SK-N-SH (cell line): Measurements from ENCODE around the gene PARD3. TPM values are rescaled to one million over a fixed set of nuclear protein-coding genes. Genes with fewer than 3 reads are reported as not detected.
A peak's percentile ranks its signal among the peaks of the same experiment; 100 is the strongest.

Source experiments
- ELF1 ChIP-seq: IDR thresholded peaks from 2 replicates; pipeline ENCODE4 v1.4.0; 2012
- EP300 ChIP-seq, 2 experiments: IDR thresholded peaks; 2 replicates each; pipeline versions ENCODE4 v1.4.0 to v1.6.1; 2012; ENCODE audit warnings: borderline replicate concordance in 1 of 2, low read depth in 1 of 2, low read length in 1 of 2
- FOSL2 ChIP-seq: IDR thresholded peaks from 2 replicates; pipeline ENCODE4 v1.4.0; 2012; ENCODE audit warnings: low read depth, mild to moderate bottlenecking, moderate library complexity, borderline replicate concordance
- FOXJ3 ChIP-seq: sonication (generic); formaldehyde crosslinking; IDR thresholded peaks from 2 replicates; pipeline ENCODE4 v1.5.1; 2020; ENCODE audit warnings: mild to moderate bottlenecking, missing genetic modification reagents
- FOXM1 ChIP-seq: IDR thresholded peaks from 2 replicates; pipeline ENCODE4 v1.4.0; 2012; ENCODE audit warnings: low read depth, mild to moderate bottlenecking
- GABPA ChIP-seq: IDR thresholded peaks from 2 replicates; pipeline ENCODE4 v1.4.0; 2012; ENCODE audit warnings: low read depth, mild to moderate bottlenecking
- JUND ChIP-seq: IDR thresholded peaks from 2 replicates; pipeline ENCODE4 v1.4.0; 2012
- MEF2A ChIP-seq: IDR thresholded peaks from 2 replicates; pipeline ENCODE4 v1.4.0; 2012; ENCODE audit warnings: low read depth, borderline replicate concordance
- MXI1 ChIP-seq: IDR thresholded peaks from 2 replicates; pipeline ENCODE4 v1.6.1; 2012; ENCODE audit warnings: mild to moderate bottlenecking, low read depth, low read length, improper control_type of control experiment
- NFIC ChIP-seq: IDR thresholded peaks from 2 replicates; pipeline ENCODE4 v1.4.0; 2012; ENCODE audit warnings: borderline replicate concordance
- POLR2AphosphoS5 ChIP-seq: IDR thresholded peaks from 2 replicates; pipeline ENCODE4 v1.6.1; 2012; ENCODE audit warnings: low read depth, low read length
- RAD21 ChIP-seq: IDR thresholded peaks from 2 replicates; pipeline ENCODE4 v1.6.1; 2012; ENCODE audit warnings: mild to moderate bottlenecking, low read length
- RCOR1 ChIP-seq: fragments of 150-350 bp; IDR thresholded peaks from 2 replicates; pipeline ENCODE4 v1.6.1; 2017; ENCODE audit warnings: antibody characterized with exemption, low read length
- RFX5 ChIP-seq: IDR thresholded peaks from 2 replicates; pipeline ENCODE4 v1.6.1; 2012; ENCODE audit warnings: mild to moderate bottlenecking, improper control_type of control experiment, low read length
- SIN3A ChIP-seq: IDR thresholded peaks from 2 replicates; pipeline ENCODE4 v1.6.1; 2012; ENCODE audit warnings: low read depth, mild to moderate bottlenecking, low read length, moderate library complexity, borderline replicate concordance
- TCF12 ChIP-seq: IDR thresholded peaks from 2 replicates; pipeline ENCODE4 v1.4.0; 2012
- TEAD4 ChIP-seq: IDR thresholded peaks from 2 replicates; pipeline ENCODE4 v1.4.0; 2012; ENCODE audit warnings: mild to moderate bottlenecking, borderline replicate concordance; ENCODE audit not compliant: insufficient read depth
- YY1 ChIP-seq: IDR thresholded peaks from 2 replicates; pipeline ENCODE4 v1.4.0; 2012; ENCODE audit warnings: low read depth, mild to moderate bottlenecking
- polyA plus RNA-seq, 3 experiments: library from polyadenylated mRNA; depleted of rRNA; stranded (reverse); fragments of >200 nt; gene quantifications; 2 replicates each; pipeline ENCODE4 v1.2.3, GENCODE V29; 2012
- TF ChIP-seq, protein P1 (sequence below): IDR thresholded peaks from 2 replicates; pipeline ENCODE4 v1.6.1; 2012; ENCODE audit warnings: mild to moderate bottlenecking, low read depth, low read length, moderate library complexity
- TF ChIP-seq, protein P2 (sequence below): IDR thresholded peaks from 2 replicates; pipeline ENCODE4 v1.4.0; 2012; ENCODE audit warnings: low read depth, borderline replicate concordance
- TF ChIP-seq, protein P3 (sequence below): fragments of 200-600 bp; sonication (generic); IDR thresholded peaks from 2 replicates; pipeline ENCODE4 v1.6.1; 2017; ENCODE audit warnings: antibody characterized with exemption, mild to moderate bottlenecking, moderate library complexity
- TF ChIP-seq, protein P4 (sequence below): IDR thresholded peaks from 2 replicates; pipeline ENCODE4 v1.4.0; 2012; ENCODE audit warnings: low read depth, borderline replicate concordance

Gene PARD3
- polyA plus RNA-seq, 1 of the 3 experiments (the other 2 are of a cell fraction), result 29.4 TPM

DNA sequence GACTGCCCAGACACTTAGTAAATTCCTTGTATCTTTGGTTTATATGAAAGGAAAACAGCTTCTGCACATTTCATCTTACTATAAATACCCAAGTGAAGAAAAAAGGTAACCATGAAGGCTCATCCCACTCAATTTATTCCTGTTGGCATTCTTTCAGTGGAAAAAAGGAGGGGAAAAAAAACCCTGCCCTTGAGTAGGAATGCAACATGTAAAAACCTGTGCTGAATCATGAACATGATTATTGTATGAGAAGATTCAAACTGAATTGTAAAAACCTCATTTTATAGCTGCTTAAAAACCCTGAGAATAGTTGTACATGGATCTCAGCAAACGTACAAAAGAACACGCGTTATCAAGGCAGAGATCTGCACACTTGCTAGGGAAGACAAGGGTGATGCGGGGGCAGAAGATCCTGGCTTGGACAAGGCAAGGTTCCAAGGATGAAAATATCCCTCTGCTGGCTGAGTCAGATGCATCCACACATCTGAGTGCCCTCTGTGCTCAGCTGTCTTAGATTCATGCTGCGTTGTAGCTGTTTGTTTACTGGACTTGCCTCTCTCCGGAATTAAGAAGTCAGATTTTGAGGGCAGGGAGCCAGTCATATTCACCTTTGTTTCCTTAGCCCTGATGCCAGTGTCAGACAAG, 658.2 kb downstream of the PARD3 start (continued):
- TF ChIP-seq, protein P1, sequence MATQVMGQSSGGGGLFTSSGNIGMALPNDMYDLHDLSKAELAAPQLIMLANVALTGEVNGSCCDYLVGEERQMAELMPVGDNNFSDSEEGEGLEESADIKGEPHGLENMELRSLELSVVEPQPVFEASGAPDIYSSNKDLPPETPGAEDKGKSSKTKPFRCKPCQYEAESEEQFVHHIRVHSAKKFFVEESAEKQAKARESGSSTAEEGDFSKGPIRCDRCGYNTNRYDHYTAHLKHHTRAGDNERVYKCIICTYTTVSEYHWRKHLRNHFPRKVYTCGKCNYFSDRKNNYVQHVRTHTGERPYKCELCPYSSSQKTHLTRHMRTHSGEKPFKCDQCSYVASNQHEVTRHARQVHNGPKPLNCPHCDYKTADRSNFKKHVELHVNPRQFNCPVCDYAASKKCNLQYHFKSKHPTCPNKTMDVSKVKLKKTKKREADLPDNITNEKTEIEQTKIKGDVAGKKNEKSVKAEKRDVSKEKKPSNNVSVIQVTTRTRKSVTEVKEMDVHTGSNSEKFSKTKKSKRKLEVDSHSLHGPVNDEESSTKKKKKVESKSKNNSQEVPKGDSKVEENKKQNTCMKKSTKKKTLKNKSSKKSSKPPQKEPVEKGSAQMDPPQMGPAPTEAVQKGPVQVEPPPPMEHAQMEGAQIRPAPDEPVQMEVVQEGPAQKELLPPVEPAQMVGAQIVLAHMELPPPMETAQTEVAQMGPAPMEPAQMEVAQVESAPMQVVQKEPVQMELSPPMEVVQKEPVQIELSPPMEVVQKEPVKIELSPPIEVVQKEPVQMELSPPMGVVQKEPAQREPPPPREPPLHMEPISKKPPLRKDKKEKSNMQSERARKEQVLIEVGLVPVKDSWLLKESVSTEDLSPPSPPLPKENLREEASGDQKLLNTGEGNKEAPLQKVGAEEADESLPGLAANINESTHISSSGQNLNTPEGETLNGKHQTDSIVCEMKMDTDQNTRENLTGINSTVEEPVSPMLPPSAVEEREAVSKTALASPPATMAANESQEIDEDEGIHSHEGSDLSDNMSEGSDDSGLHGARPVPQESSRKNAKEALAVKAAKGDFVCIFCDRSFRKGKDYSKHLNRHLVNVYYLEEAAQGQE, result no peak
- no peak for TF ChIP-seq FOXJ3 (CRISPR knock-in tag)
- TF ChIP-seq MXI1, result no peak
- TF ChIP-seq, protein P2, sequence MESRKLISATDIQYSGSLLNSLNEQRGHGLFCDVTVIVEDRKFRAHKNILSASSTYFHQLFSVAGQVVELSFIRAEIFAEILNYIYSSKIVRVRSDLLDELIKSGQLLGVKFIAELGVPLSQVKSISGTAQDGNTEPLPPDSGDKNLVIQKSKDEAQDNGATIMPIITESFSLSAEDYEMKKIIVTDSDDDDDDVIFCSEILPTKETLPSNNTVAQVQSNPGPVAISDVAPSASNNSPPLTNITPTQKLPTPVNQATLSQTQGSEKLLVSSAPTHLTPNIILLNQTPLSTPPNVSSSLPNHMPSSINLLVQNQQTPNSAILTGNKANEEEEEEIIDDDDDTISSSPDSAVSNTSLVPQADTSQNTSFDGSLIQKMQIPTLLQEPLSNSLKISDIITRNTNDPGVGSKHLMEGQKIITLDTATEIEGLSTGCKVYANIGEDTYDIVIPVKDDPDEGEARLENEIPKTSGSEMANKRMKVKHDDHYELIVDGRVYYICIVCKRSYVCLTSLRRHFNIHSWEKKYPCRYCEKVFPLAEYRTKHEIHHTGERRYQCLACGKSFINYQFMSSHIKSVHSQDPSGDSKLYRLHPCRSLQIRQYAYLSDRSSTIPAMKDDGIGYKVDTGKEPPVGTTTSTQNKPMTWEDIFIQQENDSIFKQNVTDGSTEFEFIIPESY, result no peak
- peak; percentile 37; the same call in 1 of the 2 replicates for TF ChIP-seq TCF12
- TF ChIP-seq FOXM1, result no peak
- TF ChIP-seq YY1, result no peak
- peak; percentile 3; the same call in 1 of the 2 replicates for TF ChIP-seq JUND
- no peak for TF ChIP-seq POLR2AphosphoS5
- TF ChIP-seq SIN3A, result no peak
- TF ChIP-seq TEAD4, result no peak
- TF ChIP-seq RFX5, result no peak
- no peak for TF ChIP-seq GABPA
- TF ChIP-seq MEF2A, result no peak
- peak; percentile 57 for TF ChIP-seq NFIC
- TF ChIP-seq RCOR1, result no peak
- no peak for TF ChIP-seq ELF1
- TF ChIP-seq EP300 (IDR thresholded peaks at IDR 0.05; ENCODE audit: borderline replicate concordance in 1 of 2, low read depth in 1 of 2, low read length in 1 of 2), result no peak
- 0 out of 2 replicates have a peak, but pooled peaks have one; percentile 17 for TF ChIP-seq RAD21
- TF ChIP-seq, protein P3, sequence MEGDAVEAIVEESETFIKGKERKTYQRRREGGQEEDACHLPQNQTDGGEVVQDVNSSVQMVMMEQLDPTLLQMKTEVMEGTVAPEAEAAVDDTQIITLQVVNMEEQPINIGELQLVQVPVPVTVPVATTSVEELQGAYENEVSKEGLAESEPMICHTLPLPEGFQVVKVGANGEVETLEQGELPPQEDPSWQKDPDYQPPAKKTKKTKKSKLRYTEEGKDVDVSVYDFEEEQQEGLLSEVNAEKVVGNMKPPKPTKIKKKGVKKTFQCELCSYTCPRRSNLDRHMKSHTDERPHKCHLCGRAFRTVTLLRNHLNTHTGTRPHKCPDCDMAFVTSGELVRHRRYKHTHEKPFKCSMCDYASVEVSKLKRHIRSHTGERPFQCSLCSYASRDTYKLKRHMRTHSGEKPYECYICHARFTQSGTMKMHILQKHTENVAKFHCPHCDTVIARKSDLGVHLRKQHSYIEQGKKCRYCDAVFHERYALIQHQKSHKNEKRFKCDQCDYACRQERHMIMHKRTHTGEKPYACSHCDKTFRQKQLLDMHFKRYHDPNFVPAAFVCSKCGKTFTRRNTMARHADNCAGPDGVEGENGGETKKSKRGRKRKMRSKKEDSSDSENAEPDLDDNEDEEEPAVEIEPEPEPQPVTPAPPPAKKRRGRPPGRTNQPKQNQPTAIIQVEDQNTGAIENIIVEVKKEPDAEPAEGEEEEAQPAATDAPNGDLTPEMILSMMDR, result peak; percentile 36
- TF ChIP-seq, protein P4, sequence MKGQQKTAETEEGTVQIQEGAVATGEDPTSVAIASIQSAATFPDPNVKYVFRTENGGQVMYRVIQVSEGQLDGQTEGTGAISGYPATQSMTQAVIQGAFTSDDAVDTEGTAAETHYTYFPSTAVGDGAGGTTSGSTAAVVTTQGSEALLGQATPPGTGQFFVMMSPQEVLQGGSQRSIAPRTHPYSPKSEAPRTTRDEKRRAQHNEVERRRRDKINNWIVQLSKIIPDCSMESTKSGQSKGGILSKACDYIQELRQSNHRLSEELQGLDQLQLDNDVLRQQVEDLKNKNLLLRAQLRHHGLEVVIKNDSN, result no peak
- TF ChIP-seq FOSL2, result no peak
